Stimulated activated naive CD4-positive, alpha-beta T cell treated with Interleukin-2 at 50 U/mL for 16 hours (primary cell): ENCODE measurements around the gene CPNE2.

Experiments
- DNase-seq: peaks from one replicate; lab custom pipeline; 2025; lab: John Stamatoyannopoulos, UW

Gene CPNE2

GRCh38 chr16:57069635-57070370 is 22.6 kb upstream of the CPNE2 start:
- no peak for DNase-seq

- no peak for DNase-seq
Measured at GRCh38 chr16:57070424-57070823, 22.0 kb upstream of the CPNE2 start.

- DNase-seq = peak; percentile 15
Measured at GRCh38 chr16:57071081-57071732, 21.2 kb upstream of the CPNE2 start.

- DNase-seq = no peak
Measured at GRCh38 chr16:57071831-57072582, 20.4 kb upstream of the CPNE2 start.

GRCh38 chr16:57072616-57073275 is 19.6 kb upstream of the CPNE2 start:
- no peak for DNase-seq

GRCh38 chr16:57077714-57078113 is 14.7 kb upstream of the CPNE2 start:
- no peak for DNase-seq

GRCh38 chr16:57081744-57082143 is 10.6 kb upstream of the CPNE2 start:
- no peak for DNase-seq

- no peak for DNase-seq
Measured at GRCh38 chr16:57082664-57083063, 9.7 kb upstream of the CPNE2 start.

GRCh38 chr16:57083485-57084126 is 8.8 kb upstream of the CPNE2 start:
- DNase-seq = no peak

GRCh38 chr16:57084257-57084770 is 8.1 kb upstream of the CPNE2 start:
- DNase-seq = peak; percentile 55

- DNase-seq = no peak
Measured at GRCh38 chr16:57084996-57085395, 7.4 kb upstream of the CPNE2 start.

GRCh38 chr16:57087003-57087402 is 5.4 kb upstream of the CPNE2 start:
- DNase-seq = no peak

GRCh38 chr16:57089406-57089805 is 3.0 kb upstream of the CPNE2 start:
- DNase-seq = no peak

- DNase-seq = no peak
Measured at GRCh38 chr16:57091200-57091974, 996 bp upstream of the CPNE2 start.

GRCh38 chr16:57092786-57093411 is 516 bp downstream of the CPNE2 start:
- DNase-seq = peak; percentile 20

- no peak for DNase-seq
Measured at GRCh38 chr16:57093666-57094564, 1.5 kb downstream of the CPNE2 start.

GRCh38 chr16:57094911-57095310 is 2.5 kb downstream of the CPNE2 start:
- no peak for DNase-seq

- no peak for DNase-seq
Measured at GRCh38 chr16:57096192-57096591, 3.8 kb downstream of the CPNE2 start.

- DNase-seq = no peak
Measured at GRCh38 chr16:57096793-57097192, 4.4 kb downstream of the CPNE2 start.
